PC-3 (cell line): ENCODE results near the gene VAV3. TPM values are rescaled to one million over a fixed set of nuclear protein-coding genes. Genes with fewer than 3 reads are reported as not detected.

Experiments used
- ATAC-seq: fragments of 200-7000 bp; cut with Tn5 transposase; 2 replicates; pipeline ENCODE4 v1.9.1; 2020; ENCODE audit warnings: mild to moderate bottlenecking, moderate library complexity
- BruUV-seq: library from RNA; stranded (reverse); fragments of 400-500 nt; replicated peaks from 2 replicates; lab custom pipeline; 2021; lab: Mats Ljungman, UMichigan
- CTCF ChIA-PET: fragments of 300-600 bp; sonication (Branson Sonifier 250); formaldehyde crosslinking; loops from one replicate; lab custom pipeline; 2022; ENCODE audit warnings: antibody characterized with exemption; lab: Charles Lee
- POLR2A ChIA-PET: fragments of 300-600 bp; sonication (Branson Sonifier 250); formaldehyde crosslinking; loops from one replicate; lab custom pipeline; 2022; ENCODE audit warnings: antibody characterized with exemption; ENCODE audit not compliant: unreplicated experiment; lab: Charles Lee
- DNase-seq: peaks from one replicate; pipeline ENCODE4 v3.0.0-alpha.2; 2015
- H2AFZ ChIP-seq: fragments of 300-600 bp; sonication (generic); 2 replicates; pipeline ENCODE4 v1.6.0; 2016; ENCODE audit warnings: antibody characterized with exemption, low read length
- H3F3A ChIP-seq: fragments of 300-600 bp; sonication (generic); one replicate; pipeline ENCODE4 v1.6.0; 2017; ENCODE audit warnings: antibody characterized with exemption, low read length, control low read depth, mild to moderate bottlenecking; ENCODE audit not compliant: unreplicated experiment
- H3K27ac ChIP-seq: fragments of 300-600 bp; sonication (generic); 2 replicates; pipeline ENCODE4 v1.5.1; 2016; ENCODE audit warnings: mild to moderate bottlenecking, low read length
- H3K27me3 ChIP-seq: fragments of 300-600 bp; sonication (generic); 2 replicates; pipeline ENCODE4 v1.6.1; 2016; ENCODE audit warnings: low read length, mixed read lengths
- H3K36me3 ChIP-seq: fragments of 300-600 bp; sonication (generic); 2 replicates; pipeline ENCODE4 v1.6.1; 2016; ENCODE audit warnings: low read depth, mixed run types, low read length, mixed read lengths
- H3K4me1 ChIP-seq: fragments of 300-600 bp; sonication (generic); 2 replicates; pipeline ENCODE4 v1.5.1; 2016; ENCODE audit warnings: low read length; ENCODE audit not compliant: insufficient read depth
- H3K4me2 ChIP-seq: fragments of 300-600 bp; sonication (generic); 2 replicates; pipeline ENCODE4 v1.6.0; 2016; ENCODE audit warnings: low read length
- H3K4me3 ChIP-seq: fragments of 300-600 bp; sonication (generic); 2 replicates; pipeline ENCODE4 v1.5.1; 2016; ENCODE audit warnings: mild to moderate bottlenecking, low read length, mixed read lengths
- H3K79me2 ChIP-seq: fragments of 300-600 bp; sonication (generic); 2 replicates; pipeline ENCODE4 v1.6.1; 2017; ENCODE audit warnings: low read length, mixed read lengths
- H3K9ac ChIP-seq: fragments of 300-600 bp; sonication (generic); 2 replicates; pipeline ENCODE4 v1.6.0; 2016; ENCODE audit warnings: mild to moderate bottlenecking, low read length
- H3K9me2 ChIP-seq: fragments of 300-600 bp; sonication (generic); replicated peaks from 2 replicates; pipeline ENCODE4 v1.6.1; 2016; ENCODE audit warnings: mixed run types, low read length, mixed read lengths
- H3K9me3 ChIP-seq: fragments of 300-600 bp; sonication (generic); 2 replicates; pipeline ENCODE4 v1.6.1; 2016; ENCODE audit warnings: low read length, mixed read lengths
- H4K20me1 ChIP-seq: fragments of 300-600 bp; sonication (generic); 2 replicates; pipeline ENCODE4 v1.6.1; 2016; ENCODE audit warnings: low read length, mixed read lengths
- EZH2 ChIP-seq: fragments of 300-600 bp; sonication (generic); IDR thresholded peaks from one replicate; pipeline ENCODE4 v1.6.1; 2017; ENCODE audit warnings: antibody characterized with exemption, mild to moderate bottlenecking, low read length; ENCODE audit not compliant: unreplicated experiment
- EZH2phosphoT487 ChIP-seq: fragments of 300-600 bp; sonication (generic); IDR thresholded peaks from 2 replicates; pipeline ENCODE4 v1.6.1; 2018; ENCODE audit warnings: mild to moderate bottlenecking, antibody characterized with exemption, low read length, borderline replicate concordance
- intact Hi-C: fragments of 100-400 bp; cut with micrococcal nuclease; formaldehyde crosslinking; loops from 2 replicates; pipeline ENCODE4 v1.9.0; 2023
- total RNA-seq: library from RNA; depleted of rRNA; stranded (reverse); fragments of >200 nt; gene quantifications from 2 replicates; pipeline ENCODE4 v1.2.3, GENCODE V29; 2014
- TF ChIP-seq, protein P1 (sequence below): fragments of 300-600 bp; sonication (generic); conservative IDR thresholded peaks from 2 replicates; pipeline ENCODE4 v1.5.1; 2017; ENCODE audit warnings: antibody characterized with exemption, low read depth, mild to moderate bottlenecking, low read length

VAV3 gene
- total RNA-seq, 1 experiment from 2014 or later: 0.73 TPM

DNA sequence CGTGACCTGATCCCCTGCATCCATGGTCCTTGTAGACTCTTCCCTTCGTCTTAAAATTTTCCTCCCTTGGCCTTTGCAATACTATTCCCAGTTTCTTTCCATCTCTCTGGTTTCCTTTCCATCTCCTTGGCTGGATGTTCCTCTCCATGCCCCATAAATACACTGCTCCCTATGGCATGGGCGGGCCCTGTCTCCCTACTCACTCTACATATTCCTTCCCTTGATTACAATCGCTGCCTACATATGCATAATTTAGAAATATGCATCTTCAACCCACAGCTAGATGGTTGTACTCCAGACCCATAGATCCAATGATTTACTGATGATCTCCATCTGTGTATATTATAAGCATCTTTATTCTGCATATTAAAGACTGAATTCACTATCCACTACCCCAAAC, 419.1 kb downstream of the VAV3 start:
- BruUV-seq: no TSS peak
- ChIA-PET POLR2A (no interaction called here), CTCF (no interaction called here)
- Histone ChIP-seq H3K4me3 (no peak overlapping the region), H3K9me3 (no peaks in the 10 kb centered on the region), H3K27me3 (no peaks in the 10 kb centered on the region), H3K4me2 (no peak overlapping the region), H4K20me1 (no peaks in the 10 kb centered on the region), H3F3A (no peaks in the 10 kb centered on the region), H3K9me2 (no peaks in the 10 kb centered on the region), H3K9ac (no peak overlapping the region), H3K36me3 (no peaks in the 10 kb centered on the region), H2AFZ (no peak overlapping the region), H3K79me2 (no peaks in the 10 kb centered on the region), H3K4me1 (peaks cover 14% of the 10 kb centered on the region), H3K27ac (no peak overlapping the region)
- intact Hi-C loops: no loop called here
- TF ChIP-seq EZH2: no peak
- no peak for TF ChIP-seq EZH2phosphoT487
- TF ChIP-seq, protein P1, sequence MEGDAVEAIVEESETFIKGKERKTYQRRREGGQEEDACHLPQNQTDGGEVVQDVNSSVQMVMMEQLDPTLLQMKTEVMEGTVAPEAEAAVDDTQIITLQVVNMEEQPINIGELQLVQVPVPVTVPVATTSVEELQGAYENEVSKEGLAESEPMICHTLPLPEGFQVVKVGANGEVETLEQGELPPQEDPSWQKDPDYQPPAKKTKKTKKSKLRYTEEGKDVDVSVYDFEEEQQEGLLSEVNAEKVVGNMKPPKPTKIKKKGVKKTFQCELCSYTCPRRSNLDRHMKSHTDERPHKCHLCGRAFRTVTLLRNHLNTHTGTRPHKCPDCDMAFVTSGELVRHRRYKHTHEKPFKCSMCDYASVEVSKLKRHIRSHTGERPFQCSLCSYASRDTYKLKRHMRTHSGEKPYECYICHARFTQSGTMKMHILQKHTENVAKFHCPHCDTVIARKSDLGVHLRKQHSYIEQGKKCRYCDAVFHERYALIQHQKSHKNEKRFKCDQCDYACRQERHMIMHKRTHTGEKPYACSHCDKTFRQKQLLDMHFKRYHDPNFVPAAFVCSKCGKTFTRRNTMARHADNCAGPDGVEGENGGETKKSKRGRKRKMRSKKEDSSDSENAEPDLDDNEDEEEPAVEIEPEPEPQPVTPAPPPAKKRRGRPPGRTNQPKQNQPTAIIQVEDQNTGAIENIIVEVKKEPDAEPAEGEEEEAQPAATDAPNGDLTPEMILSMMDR: no peak
- DNase-seq (no peak), ATAC-seq (no peak)

DNA sequence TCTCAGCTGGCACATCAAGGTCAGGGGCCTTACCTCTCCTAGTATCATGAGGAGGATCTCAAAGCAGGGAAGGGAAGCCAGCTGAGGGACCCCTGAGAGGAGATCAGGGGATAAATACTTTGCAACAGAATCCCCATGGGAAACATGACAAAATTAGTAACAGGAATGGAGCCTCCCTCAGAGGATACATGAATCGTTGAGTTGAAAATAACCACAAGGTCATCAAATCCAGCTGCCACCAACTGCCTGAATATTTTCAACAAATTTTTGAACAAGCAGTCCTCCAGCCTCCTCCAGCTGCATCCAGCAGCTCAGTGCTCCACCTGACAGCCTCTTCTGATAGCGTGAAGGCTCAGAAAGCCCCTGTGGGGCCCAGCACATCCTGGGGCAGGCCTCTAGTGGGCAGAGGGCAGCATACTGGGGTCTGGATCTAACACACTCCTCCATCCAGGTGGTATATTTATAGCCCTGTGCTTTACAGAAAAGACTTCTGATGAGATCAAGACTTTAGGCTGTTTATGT, 419.9 kb downstream of the VAV3 start:
- CTCF ChIA-PET: no interaction called here
- Histone ChIP-seq H3K9me3 (no peaks in the 10 kb centered on the region), H3K27ac (no peak overlapping the region), H3K27me3 (no peaks in the 10 kb centered on the region), H3K9me2 (no peaks in the 10 kb centered on the region), H3K4me2 (no peak overlapping the region), H3K4me3 (no peak overlapping the region), H3K36me3 (no peaks in the 10 kb centered on the region), H4K20me1 (no peaks in the 10 kb centered on the region), H3K79me2 (no peaks in the 10 kb centered on the region), H3K4me1 (peaks cover 14% of the 10 kb centered on the region), H3F3A (no peaks in the 10 kb centered on the region), H2AFZ (no peak overlapping the region), H3K9ac (no peak overlapping the region)
- DNase-seq (no peak), ATAC-seq (no peak)
- TF ChIP-seq, protein P1: no peak
- TF ChIP-seq EZH2 (no peak), EZH2phosphoT487 (no peak)
- BruUV-seq: no TSS peak
- POLR2A ChIA-PET: no interaction called here
- intact Hi-C loops: no loop called here

DNA sequence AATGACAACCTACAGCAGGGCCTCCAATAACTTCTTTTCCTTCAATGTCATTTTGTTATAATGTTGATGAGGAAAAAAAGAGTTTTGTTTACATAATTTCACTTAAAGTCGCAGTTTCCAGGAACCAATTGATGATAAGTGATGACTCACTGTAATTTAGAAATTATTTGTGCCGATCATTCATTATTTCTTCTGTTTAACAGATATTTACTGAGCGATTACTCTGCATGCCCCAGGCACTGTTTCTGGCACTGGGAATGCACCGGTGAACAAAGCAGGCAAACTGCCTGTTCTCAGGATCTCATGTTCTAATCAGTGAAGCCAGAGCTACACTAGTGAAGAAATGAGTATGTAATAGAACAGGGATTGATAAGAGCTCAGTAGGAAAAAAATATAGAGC, 420.7 kb downstream of the VAV3 start:
- no TSS peak for BruUV-seq
- ChIA-PET POLR2A (no interaction called here), CTCF (no interaction called here)
- TF ChIP-seq, protein P1: no peak
- no peak for TF ChIP-seq EZH2
- TF ChIP-seq EZH2phosphoT487: no peak
- intact Hi-C loops: no loop called here
- H3K27ac ChIP-seq: peak overlapping the region; percentile 14; the same call in 1 of the 2 replicates
- peaks cover 14% of the 10 kb centered on the region for H3K4me1 ChIP-seq
- no peak overlapping the region for H2AFZ ChIP-seq
- H3F3A ChIP-seq: no peaks in the 10 kb centered on the region
- H3K27me3 ChIP-seq: no peaks in the 10 kb centered on the region
- no peak overlapping the region for H3K9ac ChIP-seq
- H4K20me1 ChIP-seq: no peaks in the 10 kb centered on the region
- no peaks in the 10 kb centered on the region for H3K79me2 ChIP-seq
- H3K4me3 ChIP-seq: no peak overlapping the region
- no peaks in the 10 kb centered on the region for H3K36me3 ChIP-seq
- ATAC-seq (peak; percentile 79), DNase-seq (peak; percentile 59)
- no peaks in the 10 kb centered on the region for H3K9me2 ChIP-seq
- no peaks in the 10 kb centered on the region for H3K9me3 ChIP-seq
- peak overlapping the region; percentile 28; the same call in 1 of the 2 replicates for H3K4me2 ChIP-seq
